ENCODE results near the gene ZMYND12. TPM values are rescaled to one million over a fixed set of nuclear protein-coding genes. Genes with fewer than 3 reads are reported as not detected.
A peak's percentile ranks its signal among the peaks of the same experiment; 100 is the strongest.
"Not testable (repeated sequence)": the region's sequence is repeated elsewhere in the genome, so short reads cannot be mapped to it uniquely, and the experiment has no call there.

ZMYND12 gene
- total RNA-seq, 2 experiments from 2014 or later: 0.59 to 1.4 TPM

- no peak overlapping the region for H3K4me3 Mint-ChIP-seq
- H3K4me1 Mint-ChIP-seq (ENCODE audit: low read depth): no peaks in the 10 kb centered on the region
- POLR2A ChIA-PET: no interaction called here
- peaks cover 2% of the 10 kb centered on the region for H3K36me3 Mint-ChIP-seq (ENCODE audit: low read depth)
- DNase-seq (no peak), ATAC-seq (no peak)
- no peaks in the 10 kb centered on the region for H3K27me3 Mint-ChIP-seq
- no peaks in the 10 kb centered on the region for H3K9me3 Mint-ChIP-seq
- no peak overlapping the region for H3K27ac Mint-ChIP-seq
- intact Hi-C loops (cut with micrococcal nuclease): no loop called here
- TF ChIP-seq, protein P1, sequence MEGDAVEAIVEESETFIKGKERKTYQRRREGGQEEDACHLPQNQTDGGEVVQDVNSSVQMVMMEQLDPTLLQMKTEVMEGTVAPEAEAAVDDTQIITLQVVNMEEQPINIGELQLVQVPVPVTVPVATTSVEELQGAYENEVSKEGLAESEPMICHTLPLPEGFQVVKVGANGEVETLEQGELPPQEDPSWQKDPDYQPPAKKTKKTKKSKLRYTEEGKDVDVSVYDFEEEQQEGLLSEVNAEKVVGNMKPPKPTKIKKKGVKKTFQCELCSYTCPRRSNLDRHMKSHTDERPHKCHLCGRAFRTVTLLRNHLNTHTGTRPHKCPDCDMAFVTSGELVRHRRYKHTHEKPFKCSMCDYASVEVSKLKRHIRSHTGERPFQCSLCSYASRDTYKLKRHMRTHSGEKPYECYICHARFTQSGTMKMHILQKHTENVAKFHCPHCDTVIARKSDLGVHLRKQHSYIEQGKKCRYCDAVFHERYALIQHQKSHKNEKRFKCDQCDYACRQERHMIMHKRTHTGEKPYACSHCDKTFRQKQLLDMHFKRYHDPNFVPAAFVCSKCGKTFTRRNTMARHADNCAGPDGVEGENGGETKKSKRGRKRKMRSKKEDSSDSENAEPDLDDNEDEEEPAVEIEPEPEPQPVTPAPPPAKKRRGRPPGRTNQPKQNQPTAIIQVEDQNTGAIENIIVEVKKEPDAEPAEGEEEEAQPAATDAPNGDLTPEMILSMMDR (IDR thresholded peaks at IDR 0.05): no peak
- CTCF ChIA-PET: no interaction called here
Observed at GRCh38 chr1:42482635-42483153, 26.9 kb upstream of the ZMYND12 start.

- H3K27ac Mint-ChIP-seq: no peak overlapping the region
- no peaks in the 10 kb centered on the region for H3K4me1 Mint-ChIP-seq (ENCODE audit: low read depth)
- no peaks in the 10 kb centered on the region for H3K27me3 Mint-ChIP-seq
- no peaks in the 10 kb centered on the region for H3K9me3 Mint-ChIP-seq
- no peak for DNase-seq
- H3K36me3 Mint-ChIP-seq (ENCODE audit: low read depth): peaks cover 2% of the 10 kb centered on the region
- H3K4me3 Mint-ChIP-seq: no peak overlapping the region
- intact Hi-C loops (cut with micrococcal nuclease): no loop called here
- CTCF ChIA-PET: no interaction called here
- TF ChIP-seq, protein P1 (IDR thresholded peaks at IDR 0.05): no peak
- ATAC-seq: no peak
- POLR2A ChIA-PET: interaction anchor here (0.6 kb wide), 1 partner anchor 327 kb away, joined by 4 read pairs; no protein-coding TSS in a partner anchor
Observed at GRCh38 chr1:42480921-42481320, 25.1 kb upstream of the ZMYND12 start.

GRCh38 chr1:42479621-42480020 lies 23.8 kb upstream of the ZMYND12 start:
- Mint-ChIP-seq H3K36me3 (ENCODE audit: low read depth) (peaks cover 2% of the 10 kb centered on the region), H3K9me3 (no peaks in the 10 kb centered on the region), H3K27me3 (no peaks in the 10 kb centered on the region), H3K27ac (no peak overlapping the region), H3K4me3 (no peak overlapping the region), H3K4me1 (ENCODE audit: low read depth) (peaks cover 2% of the 10 kb centered on the region)
- POLR2A ChIA-PET: no interaction called here
- TF ChIP-seq, protein P1 (IDR thresholded peaks at IDR 0.05): peak; percentile 13
- ATAC-seq (peak; percentile 62), DNase-seq (no peak)
- intact Hi-C loops (cut with micrococcal nuclease): no loop called here
- CTCF ChIA-PET: no interaction called here

GRCh38 chr1:42477775-42478174 lies 22.0 kb upstream of the ZMYND12 start:
- H3K4me3 Mint-ChIP-seq: no peak overlapping the region
- ChIA-PET CTCF (no interaction called here), POLR2A (no interaction called here)
- ATAC-seq: no peak
- TF ChIP-seq, protein P1 (IDR thresholded peaks at IDR 0.05): no peak
- peaks cover 2% of the 10 kb centered on the region for H3K4me1 Mint-ChIP-seq (ENCODE audit: low read depth)
- no peaks in the 10 kb centered on the region for H3K27me3 Mint-ChIP-seq
- H3K9me3 Mint-ChIP-seq: no peaks in the 10 kb centered on the region
- no peak overlapping the region for H3K27ac Mint-ChIP-seq
- no peak for DNase-seq
- intact Hi-C loops (cut with micrococcal nuclease): no loop called here
- H3K36me3 Mint-ChIP-seq (ENCODE audit: low read depth): peaks cover 2% of the 10 kb centered on the region

GRCh38 chr1:42477354-42477753 lies 21.5 kb upstream of the ZMYND12 start:
- H3K27me3 Mint-ChIP-seq; CTCF ChIA-PET; H3K9me3 Mint-ChIP-seq; H3K4me3 Mint-ChIP-seq; H3K27ac Mint-ChIP-seq; DNase-seq; POLR2A ChIA-PET; intact Hi-C loops (cut with micrococcal nuclease); H3K36me3 Mint-ChIP-seq (ENCODE audit: low read depth); H3K4me1 Mint-ChIP-seq (ENCODE audit: low read depth); ATAC-seq: not testable (repeated sequence)

DNA sequence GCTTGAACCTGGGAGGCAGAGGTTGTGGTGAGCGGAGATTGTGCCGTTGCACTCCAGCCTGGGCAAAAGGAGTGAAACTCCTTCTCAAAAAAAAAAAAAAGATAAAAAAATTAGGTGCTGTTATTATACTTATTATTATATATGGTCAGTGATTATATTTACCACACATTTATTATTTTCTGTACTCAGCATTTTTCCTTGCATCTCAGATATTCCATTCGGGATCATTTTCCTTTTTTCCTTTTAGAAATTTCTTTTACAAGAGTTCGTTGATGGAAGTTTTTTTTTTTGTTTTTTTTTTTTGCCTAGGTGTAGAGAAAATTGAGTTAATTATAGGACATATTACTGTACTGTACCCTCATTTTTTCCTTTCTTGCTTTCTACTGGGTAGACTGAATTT lies 20.8 kb upstream of the ZMYND12 start:
- ChIA-PET CTCF (no interaction called here), POLR2A (no interaction called here)
- Mint-ChIP-seq H3K4me3 (no peak overlapping the region), H3K9me3 (no peaks in the 10 kb centered on the region), H3K36me3 (ENCODE audit: low read depth) (peaks cover under 1% of the 10 kb centered on the region), H3K27me3 (no peaks in the 10 kb centered on the region), H3K4me1 (ENCODE audit: low read depth) (peaks cover 2% of the 10 kb centered on the region), H3K27ac (no peak overlapping the region)
- no peak for ATAC-seq
- DNase-seq: no peak
- TF ChIP-seq, protein P1 (IDR thresholded peaks at IDR 0.05): no peak
- intact Hi-C loops (cut with micrococcal nuclease): no loop called here
